ENCODE measurements around the gene BEND5.

Gene BEND5

GRCh38 chr1:48792961-48793360 lies 16.3 kb upstream of the BEND5 start:
- Histone ChIP-seq H3K4me1 (ENCODE audit: control insufficient read depth, insufficient read depth, low read length) (no peaks in the 10 kb centered on the region), H3K27ac (ENCODE audit: insufficient read depth, low read depth, low read length, poor library complexity, severe bottlenecking) (no peak overlapping the region), H3K36me3 (ENCODE audit: control insufficient read depth, insufficient read depth, low read length) (no peaks in the 10 kb centered on the region), H3K9me3 (ENCODE audit: control insufficient read depth, low read length) (no peaks in the 10 kb centered on the region), H3K4me3 (ENCODE audit: insufficient read depth, low read depth, low read length) (no peak overlapping the region), H3K27me3 (ENCODE audit: control insufficient read depth, insufficient read depth, low read length, poor library complexity, severe bottlenecking) (no peaks in the 10 kb centered on the region)
- whole genome bisulfite sequencing, 2 experiments: 78 to 89% methylated on average over 1 of the region's 1 CpG

- H3K4me1 ChIP-seq (ENCODE audit: control insufficient read depth, insufficient read depth, low read length): no peaks in the 10 kb centered on the region
- no peak overlapping the region for H3K27ac ChIP-seq (ENCODE audit: insufficient read depth, low read depth, low read length, poor library complexity, severe bottlenecking)
- H3K4me3 ChIP-seq (ENCODE audit: insufficient read depth, low read depth, low read length): no peak overlapping the region
- H3K27me3 ChIP-seq (ENCODE audit: control insufficient read depth, insufficient read depth, low read length, poor library complexity, severe bottlenecking): no peaks in the 10 kb centered on the region
- H3K9me3 ChIP-seq (ENCODE audit: control insufficient read depth, low read length): no peaks in the 10 kb centered on the region
- no peaks in the 10 kb centered on the region for H3K36me3 ChIP-seq (ENCODE audit: control insufficient read depth, insufficient read depth, low read length)
Observed at GRCh38 chr1:48790397-48790796, 13.7 kb upstream of the BEND5 start.

DNA sequence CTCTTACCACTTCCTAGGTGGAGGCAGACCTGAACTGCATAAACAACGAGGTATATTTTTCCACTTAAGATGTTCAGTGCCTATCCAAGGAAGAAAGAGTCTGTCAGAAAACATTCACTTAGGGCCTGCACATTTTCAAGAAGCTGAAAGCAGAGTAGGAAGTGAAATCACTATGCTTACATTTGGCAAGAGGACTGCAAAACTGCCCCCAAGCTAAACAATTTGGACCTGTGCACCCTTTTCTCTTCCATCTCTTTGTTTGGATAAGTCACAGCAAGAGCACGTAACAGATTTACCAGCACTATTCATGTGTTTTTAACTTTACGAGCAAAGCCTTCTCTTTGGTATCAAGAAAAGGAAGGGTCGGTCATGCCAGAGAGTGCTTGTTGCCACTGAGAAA lies 13.2 kb upstream of the BEND5 start:
- H3K9me3 ChIP-seq (ENCODE audit: control insufficient read depth, low read length): no peaks in the 10 kb centered on the region
- H3K4me1 ChIP-seq (ENCODE audit: control insufficient read depth, insufficient read depth, low read length): no peaks in the 10 kb centered on the region
- H3K36me3 ChIP-seq (ENCODE audit: control insufficient read depth, insufficient read depth, low read length): no peaks in the 10 kb centered on the region
- no peak overlapping the region for H3K27ac ChIP-seq (ENCODE audit: insufficient read depth, low read depth, low read length, poor library complexity, severe bottlenecking)
- H3K4me3 ChIP-seq (ENCODE audit: insufficient read depth, low read depth, low read length): no peak overlapping the region
- H3K27me3 ChIP-seq (ENCODE audit: control insufficient read depth, insufficient read depth, low read length, poor library complexity, severe bottlenecking): no peaks in the 10 kb centered on the region
- 88 to 91% methylated on average over 4 of the region's 4 CpGs for WGBS, 2 experiments

GRCh38 chr1:48785869-48786268 lies 9.2 kb upstream of the BEND5 start:
- H3K27ac ChIP-seq (ENCODE audit: insufficient read depth, low read depth, low read length, poor library complexity, severe bottlenecking): no peak overlapping the region
- no peaks in the 10 kb centered on the region for H3K4me1 ChIP-seq (ENCODE audit: control insufficient read depth, insufficient read depth, low read length)
- 80 to 100% methylated on average over 1 of the region's 1 CpG for WGBS, 2 experiments
- no peaks in the 10 kb centered on the region for H3K9me3 ChIP-seq (ENCODE audit: control insufficient read depth, low read length)
- no peaks in the 10 kb centered on the region for H3K27me3 ChIP-seq (ENCODE audit: control insufficient read depth, insufficient read depth, low read length, poor library complexity, severe bottlenecking)
- H3K36me3 ChIP-seq (ENCODE audit: control insufficient read depth, insufficient read depth, low read length): no peaks in the 10 kb centered on the region
- H3K4me3 ChIP-seq (ENCODE audit: insufficient read depth, low read depth, low read length): no peak overlapping the region

DNA sequence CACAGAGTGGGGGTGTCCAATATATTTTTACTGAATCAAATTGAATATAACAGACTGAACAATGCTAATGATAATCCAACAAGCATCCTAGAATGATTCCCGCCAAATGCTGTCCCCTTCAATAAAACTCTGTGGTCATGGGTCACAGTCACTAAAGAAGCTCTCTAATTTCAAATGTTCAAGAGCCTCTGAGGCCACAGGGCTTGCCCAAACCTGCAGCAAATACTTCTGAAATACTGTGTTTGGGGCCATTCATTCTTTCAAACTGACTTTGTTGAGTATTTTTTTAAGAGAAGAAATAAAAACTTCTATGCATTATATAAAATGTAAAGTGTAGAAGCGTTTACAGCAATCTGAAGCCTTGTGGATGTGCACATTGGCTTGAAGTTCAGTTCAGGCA lies 7.6 kb upstream of the BEND5 start:
- no peaks in the 10 kb centered on the region for H3K36me3 ChIP-seq (ENCODE audit: control insufficient read depth, insufficient read depth, low read length)
- H3K4me1 ChIP-seq (ENCODE audit: control insufficient read depth, insufficient read depth, low read length): no peaks in the 10 kb centered on the region
- no peak overlapping the region for H3K4me3 ChIP-seq (ENCODE audit: insufficient read depth, low read depth, low read length)
- no peaks in the 10 kb centered on the region for H3K9me3 ChIP-seq (ENCODE audit: control insufficient read depth, low read length)
- no peak overlapping the region for H3K27ac ChIP-seq (ENCODE audit: insufficient read depth, low read depth, low read length, poor library complexity, severe bottlenecking)
- H3K27me3 ChIP-seq (ENCODE audit: control insufficient read depth, insufficient read depth, low read length, poor library complexity, severe bottlenecking): no peaks in the 10 kb centered on the region
- WGBS, 2 experiments: 95 to 98% methylated on average over 2 of the region's 2 CpGs

DNA sequence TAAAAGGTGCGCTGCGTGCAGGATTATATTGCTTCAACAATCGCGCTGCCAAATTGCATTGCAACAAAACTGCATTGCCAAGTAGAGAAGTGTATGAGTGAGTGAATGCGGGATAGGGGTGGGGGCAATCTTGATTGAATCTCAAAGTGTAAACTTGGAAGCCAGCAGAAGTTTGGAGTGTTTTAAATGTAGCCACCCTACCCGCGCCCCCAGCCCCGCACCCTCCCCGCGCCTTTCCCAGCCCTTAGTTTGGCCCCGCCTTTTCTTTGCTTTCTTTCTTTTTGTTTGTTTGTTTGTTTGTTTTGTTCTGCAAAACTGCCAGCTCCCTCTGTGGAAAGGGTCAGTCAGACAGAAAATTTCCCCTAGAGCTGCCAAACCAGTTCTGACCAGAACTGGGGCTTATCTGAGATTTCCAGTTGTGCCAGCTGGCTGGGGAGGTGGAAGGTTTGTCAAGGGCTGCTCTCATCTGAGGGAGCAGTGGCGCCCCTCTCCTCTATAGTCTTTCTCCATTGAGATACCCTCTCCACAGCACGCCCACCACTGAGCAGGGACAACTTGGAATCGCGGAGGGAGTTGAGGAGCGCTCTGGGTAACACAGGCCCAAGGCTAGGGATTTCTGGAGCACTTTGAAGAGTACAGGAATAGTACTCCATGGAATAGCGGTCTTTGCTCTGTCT lies 666 bp upstream of the BEND5 start:
- H3K27me3 ChIP-seq (ENCODE audit: control insufficient read depth, insufficient read depth, low read length, poor library complexity, severe bottlenecking): no peaks in the 10 kb centered on the region
- H3K9me3 ChIP-seq (ENCODE audit: control insufficient read depth, low read length): no peaks in the 10 kb centered on the region
- H3K36me3 ChIP-seq (ENCODE audit: control insufficient read depth, insufficient read depth, low read length): no peaks in the 10 kb centered on the region
- H3K4me3 ChIP-seq (ENCODE audit: insufficient read depth, low read depth, low read length): peak overlapping the region; percentile 72
- 3 to 6% methylated on average over 11 to 17 of the region's 17 CpGs for WGBS, 2 experiments
- H3K27ac ChIP-seq (ENCODE audit: insufficient read depth, low read depth, low read length, poor library complexity, severe bottlenecking): no peak overlapping the region
- H3K4me1 ChIP-seq (ENCODE audit: control insufficient read depth, insufficient read depth, low read length): peaks cover 8% of the 10 kb centered on the region

DNA sequence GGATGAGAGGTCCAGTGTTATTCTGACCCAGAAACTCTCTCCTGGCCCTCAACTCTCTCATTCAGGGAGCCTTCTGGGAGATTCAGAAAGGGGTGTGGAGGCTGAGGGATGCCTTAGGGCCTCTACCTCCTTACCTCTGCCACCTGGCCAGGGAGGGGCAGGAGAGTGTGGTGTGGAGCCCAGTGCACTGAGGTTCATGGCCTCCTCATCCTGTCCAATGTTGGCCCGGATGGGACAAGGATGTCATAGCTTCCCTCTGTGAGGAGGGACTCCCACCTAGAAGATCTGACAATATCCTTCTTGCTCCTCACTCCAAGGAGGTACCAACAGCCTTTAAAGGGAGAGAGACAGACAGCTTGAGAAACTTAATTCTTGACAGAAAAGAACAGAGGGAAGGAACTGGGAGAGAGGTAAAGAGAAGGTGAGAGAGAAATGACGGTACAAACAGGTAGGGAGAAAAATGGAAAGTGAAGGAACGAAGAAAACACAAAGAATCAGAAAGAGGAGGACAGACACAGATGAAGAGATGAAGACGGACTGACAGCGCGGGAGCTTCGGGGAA lies 779 bp downstream of the BEND5 start:
- H3K4me3 ChIP-seq (ENCODE audit: insufficient read depth, low read depth, low read length): peak overlapping the region; percentile 72
- H3K27ac ChIP-seq (ENCODE audit: insufficient read depth, low read depth, low read length, poor library complexity, severe bottlenecking): no peak overlapping the region
- H3K36me3 ChIP-seq (ENCODE audit: control insufficient read depth, insufficient read depth, low read length): no peaks in the 10 kb centered on the region
- peaks cover 8% of the 10 kb centered on the region for H3K4me1 ChIP-seq (ENCODE audit: control insufficient read depth, insufficient read depth, low read length)
- H3K9me3 ChIP-seq (ENCODE audit: control insufficient read depth, low read length): no peaks in the 10 kb centered on the region
- H3K27me3 ChIP-seq (ENCODE audit: control insufficient read depth, insufficient read depth, low read length, poor library complexity, severe bottlenecking): no peaks in the 10 kb centered on the region
- WGBS, 2 experiments: 8 to 9% methylated on average over 7 of the region's 7 CpGs

GRCh38 chr1:48773133-48773532 lies 3.6 kb downstream of the BEND5 start:
- Histone ChIP-seq H3K4me3 (ENCODE audit: insufficient read depth, low read depth, low read length) (no peak overlapping the region), H3K4me1 (ENCODE audit: control insufficient read depth, insufficient read depth, low read length) (peaks cover 8% of the 10 kb centered on the region), H3K36me3 (ENCODE audit: control insufficient read depth, insufficient read depth, low read length) (no peaks in the 10 kb centered on the region), H3K27me3 (ENCODE audit: control insufficient read depth, insufficient read depth, low read length, poor library complexity, severe bottlenecking) (no peaks in the 10 kb centered on the region), H3K9me3 (ENCODE audit: control insufficient read depth, low read length) (no peaks in the 10 kb centered on the region), H3K27ac (ENCODE audit: insufficient read depth, low read depth, low read length, poor library complexity, severe bottlenecking) (no peak overlapping the region)
- WGBS, 2 experiments: 82 to 92% methylated on average over 1 of the region's 1 CpG

DNA sequence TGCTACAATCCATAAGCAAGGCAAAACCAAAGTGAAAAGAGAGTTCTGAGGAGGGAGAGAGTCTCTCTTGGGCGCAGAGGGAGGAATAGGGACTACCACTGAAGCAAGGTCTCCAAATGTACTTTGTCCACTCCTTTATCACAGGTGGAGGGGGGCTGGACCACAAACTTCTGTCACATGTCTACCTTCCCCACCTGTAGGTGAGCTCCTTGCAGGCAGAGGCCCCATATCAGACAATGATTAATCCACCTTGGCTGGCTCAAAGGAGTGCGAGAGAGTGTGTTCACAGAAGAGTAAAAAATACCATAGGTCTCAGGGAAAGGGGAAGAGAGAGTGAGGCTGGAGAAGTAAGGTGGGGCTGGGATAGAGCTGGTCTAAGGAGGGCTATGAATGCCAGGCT lies 4.5 kb downstream of the BEND5 start:
- H3K36me3 ChIP-seq (ENCODE audit: control insufficient read depth, insufficient read depth, low read length): no peaks in the 10 kb centered on the region
- WGBS, 2 experiments: 86 to 92% methylated on average over 2 of the region's 2 CpGs
- H3K27ac ChIP-seq (ENCODE audit: insufficient read depth, low read depth, low read length, poor library complexity, severe bottlenecking): no peak overlapping the region
- no peak overlapping the region for H3K4me3 ChIP-seq (ENCODE audit: insufficient read depth, low read depth, low read length)
- H3K9me3 ChIP-seq (ENCODE audit: control insufficient read depth, low read length): no peaks in the 10 kb centered on the region
- H3K4me1 ChIP-seq (ENCODE audit: control insufficient read depth, insufficient read depth, low read length): peaks cover 4% of the 10 kb centered on the region
- no peaks in the 10 kb centered on the region for H3K27me3 ChIP-seq (ENCODE audit: control insufficient read depth, insufficient read depth, low read length, poor library complexity, severe bottlenecking)

DNA sequence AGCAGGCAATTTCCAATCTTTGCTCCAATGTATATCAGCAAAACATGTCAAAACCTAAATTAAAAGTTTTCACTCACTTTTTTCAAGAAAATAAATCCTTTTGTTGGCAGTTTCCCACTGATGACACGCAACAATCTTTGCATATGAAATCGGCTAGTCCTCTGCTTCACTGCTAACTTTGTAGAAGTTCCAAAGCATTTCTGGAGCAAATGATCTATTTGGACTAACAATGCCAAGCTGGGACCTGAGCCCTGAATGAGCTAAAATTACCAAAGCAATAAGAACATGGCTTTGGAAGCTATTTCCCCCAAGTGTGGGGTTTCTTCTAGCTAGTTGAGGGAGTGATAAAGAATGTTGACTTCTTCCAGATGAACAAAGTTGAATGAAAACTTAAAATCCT lies 5.1 kb downstream of the BEND5 start:
- H3K4me3 ChIP-seq (ENCODE audit: insufficient read depth, low read depth, low read length): no peak overlapping the region
- no peak overlapping the region for H3K27ac ChIP-seq (ENCODE audit: insufficient read depth, low read depth, low read length, poor library complexity, severe bottlenecking)
- H3K4me1 ChIP-seq (ENCODE audit: control insufficient read depth, insufficient read depth, low read length): peaks cover 4% of the 10 kb centered on the region
- no peaks in the 10 kb centered on the region for H3K36me3 ChIP-seq (ENCODE audit: control insufficient read depth, insufficient read depth, low read length)
- no peaks in the 10 kb centered on the region for H3K27me3 ChIP-seq (ENCODE audit: control insufficient read depth, insufficient read depth, low read length, poor library complexity, severe bottlenecking)
- no peaks in the 10 kb centered on the region for H3K9me3 ChIP-seq (ENCODE audit: control insufficient read depth, low read length)
- WGBS, 2 experiments: 95 to 96% methylated on average over 2 of the region's 2 CpGs

All from ectodermal cell (in vitro differentiated cells).